ENCODE measurements around the gene CRIP3.

DNA sequence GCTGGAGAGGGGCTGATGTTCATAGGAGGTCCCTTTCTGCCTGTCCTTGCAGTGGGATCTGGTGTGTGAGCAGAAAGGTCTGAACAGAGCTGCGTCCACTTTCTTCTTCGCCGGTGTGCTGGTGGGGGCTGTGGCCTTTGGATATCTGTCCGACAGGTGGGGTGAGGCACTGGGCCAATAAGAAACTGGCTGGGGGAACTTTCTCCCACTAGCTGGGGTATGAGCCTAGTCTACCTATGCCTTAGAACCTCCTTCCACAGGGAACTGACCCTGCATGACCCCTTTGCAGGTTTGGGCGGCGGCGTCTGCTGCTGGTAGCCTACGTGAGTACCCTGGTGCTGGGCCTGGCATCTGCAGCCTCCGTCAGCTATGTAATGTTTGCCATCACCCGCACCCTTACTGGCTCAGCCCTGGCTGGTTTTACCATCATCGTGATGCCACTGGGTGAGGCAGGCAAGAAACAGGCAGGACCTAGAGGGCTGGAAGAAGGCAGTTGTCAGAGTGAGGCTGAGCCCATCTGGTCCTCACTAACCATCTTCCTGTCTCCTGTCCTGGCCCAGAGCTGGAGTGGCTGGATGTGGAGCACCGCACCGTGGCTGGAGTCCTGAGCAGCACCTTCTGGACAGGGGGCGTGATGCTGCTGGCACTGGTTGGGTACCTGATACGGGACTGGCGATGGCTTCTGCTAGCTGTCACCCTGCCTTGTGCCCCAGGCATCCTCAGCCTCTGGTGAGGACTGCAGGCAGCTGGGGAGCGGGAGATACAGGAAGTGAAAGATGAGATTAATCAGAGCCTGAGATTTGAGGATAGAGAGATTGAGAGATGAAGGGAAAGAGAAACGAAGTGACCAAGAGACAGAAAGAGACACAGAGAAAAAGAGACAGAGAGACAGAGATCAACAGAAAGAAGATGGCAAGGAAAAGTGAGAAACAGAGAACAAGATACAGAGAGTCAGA lies 9.0 kb downstream of the CRIP3 start:
- TF ChIP-seq, protein P1, sequence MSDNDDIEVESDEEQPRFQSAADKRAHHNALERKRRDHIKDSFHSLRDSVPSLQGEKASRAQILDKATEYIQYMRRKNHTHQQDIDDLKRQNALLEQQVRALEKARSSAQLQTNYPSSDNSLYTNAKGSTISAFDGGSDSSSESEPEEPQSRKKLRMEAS (IDR thresholded peaks at IDR 0.05; ENCODE audit: insufficient read depth, insufficient read length), result no peak
- TF ChIP-seq EZH2 (IDR thresholded peaks at IDR 0.05; ENCODE audit: borderline replicate concordance, low read depth, low read length, severe bottlenecking) (no peak), POLR2AphosphoS5 (IDR thresholded peaks at IDR 0.05; ENCODE audit: insufficient read depth, low read depth, low read length) (no peak), FOS (IDR thresholded peaks at IDR 0.05; ENCODE audit: borderline replicate concordance, insufficient read depth, low read length) (no peak), POLR2A (IDR thresholded peaks at IDR 0.05; ENCODE audit: low read depth, low read length) (no peak), GATA2 (IDR thresholded peaks at IDR 0.05; ENCODE audit: insufficient read depth, insufficient read length, low read depth, low read length) (no peak)
- TF ChIP-seq, protein P2, sequence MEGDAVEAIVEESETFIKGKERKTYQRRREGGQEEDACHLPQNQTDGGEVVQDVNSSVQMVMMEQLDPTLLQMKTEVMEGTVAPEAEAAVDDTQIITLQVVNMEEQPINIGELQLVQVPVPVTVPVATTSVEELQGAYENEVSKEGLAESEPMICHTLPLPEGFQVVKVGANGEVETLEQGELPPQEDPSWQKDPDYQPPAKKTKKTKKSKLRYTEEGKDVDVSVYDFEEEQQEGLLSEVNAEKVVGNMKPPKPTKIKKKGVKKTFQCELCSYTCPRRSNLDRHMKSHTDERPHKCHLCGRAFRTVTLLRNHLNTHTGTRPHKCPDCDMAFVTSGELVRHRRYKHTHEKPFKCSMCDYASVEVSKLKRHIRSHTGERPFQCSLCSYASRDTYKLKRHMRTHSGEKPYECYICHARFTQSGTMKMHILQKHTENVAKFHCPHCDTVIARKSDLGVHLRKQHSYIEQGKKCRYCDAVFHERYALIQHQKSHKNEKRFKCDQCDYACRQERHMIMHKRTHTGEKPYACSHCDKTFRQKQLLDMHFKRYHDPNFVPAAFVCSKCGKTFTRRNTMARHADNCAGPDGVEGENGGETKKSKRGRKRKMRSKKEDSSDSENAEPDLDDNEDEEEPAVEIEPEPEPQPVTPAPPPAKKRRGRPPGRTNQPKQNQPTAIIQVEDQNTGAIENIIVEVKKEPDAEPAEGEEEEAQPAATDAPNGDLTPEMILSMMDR (IDR thresholded peaks at IDR 0.05; ENCODE audit: extremely low read depth in 1 of 2, insufficient read depth in 1 of 2, low read depth in 1 of 2, low read length in 2 of 2), result no peak
